Measurements from ENCODE around the gene FZD1.
A peak's percentile ranks its signal among the peaks of the same experiment; 100 is the strongest.

The FZD1 gene

DNA sequence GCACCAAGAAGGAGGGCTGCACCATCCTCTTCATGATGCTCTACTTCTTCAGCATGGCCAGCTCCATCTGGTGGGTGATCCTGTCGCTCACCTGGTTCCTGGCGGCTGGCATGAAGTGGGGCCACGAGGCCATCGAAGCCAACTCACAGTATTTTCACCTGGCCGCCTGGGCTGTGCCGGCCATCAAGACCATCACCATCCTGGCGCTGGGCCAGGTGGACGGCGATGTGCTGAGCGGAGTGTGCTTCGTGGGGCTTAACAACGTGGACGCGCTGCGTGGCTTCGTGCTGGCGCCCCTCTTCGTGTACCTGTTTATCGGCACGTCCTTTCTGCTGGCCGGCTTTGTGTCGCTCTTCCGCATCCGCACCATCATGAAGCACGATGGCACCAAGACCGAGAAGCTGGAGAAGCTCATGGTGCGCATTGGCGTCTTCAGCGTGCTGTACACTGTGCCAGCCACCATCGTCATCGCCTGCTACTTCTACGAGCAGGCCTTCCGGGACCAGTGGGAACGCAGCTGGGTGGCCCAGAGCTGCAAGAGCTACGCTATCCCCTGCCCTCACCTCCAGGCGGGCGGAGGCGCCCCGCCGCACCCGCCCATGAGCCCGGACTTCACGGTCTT, 1.9 kb downstream of the FZD1 start:
- no peaks in the 10 kb centered on the region for H3K9me3 ChIP-seq (replicated peaks; ENCODE audit: low read length)
- peak overlapping the region; percentile 87 for H3K4me3 ChIP-seq (ENCODE audit: low read length)
- no peaks in the 10 kb centered on the region for H3K36me3 ChIP-seq (ENCODE audit: insufficient read depth, low read length)
- no peaks in the 10 kb centered on the region for H3K27me3 ChIP-seq (ENCODE audit: control insufficient read depth, insufficient read depth, low read length)
- H3K9ac ChIP-seq (ENCODE audit: low read depth, low read length) = no peak overlapping the region
- H3K4me1 ChIP-seq (ENCODE audit: control insufficient read depth, insufficient read depth, low read length) = peaks cover 23% of the 10 kb centered on the region
- peak overlapping the region; percentile 94 for H3K4me2 ChIP-seq (ENCODE audit: low read length)

DNA sequence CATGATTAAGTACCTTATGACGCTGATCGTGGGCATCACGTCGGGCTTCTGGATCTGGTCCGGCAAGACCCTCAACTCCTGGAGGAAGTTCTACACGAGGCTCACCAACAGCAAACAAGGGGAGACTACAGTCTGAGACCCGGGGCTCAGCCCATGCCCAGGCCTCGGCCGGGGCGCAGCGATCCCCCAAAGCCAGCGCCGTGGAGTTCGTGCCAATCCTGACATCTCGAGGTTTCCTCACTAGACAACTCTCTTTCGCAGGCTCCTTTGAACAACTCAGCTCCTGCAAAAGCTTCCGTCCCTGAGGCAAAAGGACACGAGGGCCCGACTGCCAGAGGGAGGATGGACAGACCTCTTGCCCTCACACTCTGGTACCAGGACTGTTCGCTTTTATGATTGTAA, 2.5 kb downstream of the FZD1 start:
- Histone ChIP-seq H3K4me2 (ENCODE audit: low read length) (peak overlapping the region; percentile 94), H3K36me3 (ENCODE audit: insufficient read depth, low read length) (no peaks in the 10 kb centered on the region), H3K27me3 (ENCODE audit: control insufficient read depth, insufficient read depth, low read length) (no peaks in the 10 kb centered on the region), H3K4me1 (ENCODE audit: control insufficient read depth, insufficient read depth, low read length) (peaks cover 23% of the 10 kb centered on the region), H3K9ac (ENCODE audit: low read depth, low read length) (no peak overlapping the region), H3K4me3 (ENCODE audit: low read length) (no peak overlapping the region), H3K9me3 (replicated peaks; ENCODE audit: low read length) (no peaks in the 10 kb centered on the region)

DNA sequence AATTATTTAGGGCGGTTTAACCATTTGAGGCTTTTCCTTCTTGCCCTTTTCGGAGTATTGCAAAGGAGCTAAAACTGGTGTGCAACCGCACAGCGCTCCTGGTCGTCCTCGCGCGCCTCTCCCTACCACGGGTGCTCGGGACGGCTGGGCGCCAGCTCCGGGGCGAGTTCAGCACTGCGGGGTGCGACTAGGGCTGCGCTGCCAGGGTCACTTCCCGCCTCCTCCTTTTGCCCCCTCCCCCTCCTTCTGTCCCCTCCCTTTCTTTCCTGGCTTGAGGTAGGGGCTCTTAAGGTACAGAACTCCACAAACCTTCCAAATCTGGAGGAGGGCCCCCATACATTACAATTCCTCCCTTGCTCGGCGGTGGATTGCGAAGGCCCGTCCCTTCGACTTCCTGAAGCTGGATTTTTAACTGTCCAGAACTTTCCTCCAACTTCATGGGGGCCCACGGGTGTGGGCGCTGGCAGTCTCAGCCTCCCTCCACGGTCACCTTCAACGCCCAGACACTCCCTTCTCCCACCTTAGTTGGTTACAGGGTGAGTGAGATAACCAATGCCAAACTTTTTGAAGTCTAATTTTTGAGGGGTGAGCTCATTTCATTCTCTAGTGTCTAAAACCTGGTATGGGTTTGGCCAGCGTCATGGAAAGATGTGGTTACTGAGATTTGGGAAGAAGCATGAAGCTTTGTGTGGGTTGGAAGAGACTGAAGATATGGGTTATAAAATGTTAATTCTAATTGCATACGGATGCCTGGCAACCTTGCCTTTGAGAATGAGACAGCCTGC, 3.1 kb downstream of the FZD1 start:
- H3K4me3 ChIP-seq (ENCODE audit: low read length) = peak overlapping the region; percentile 32
- peaks cover 23% of the 10 kb centered on the region for H3K4me1 ChIP-seq (ENCODE audit: control insufficient read depth, insufficient read depth, low read length)
- no peaks in the 10 kb centered on the region for H3K9me3 ChIP-seq (replicated peaks; ENCODE audit: low read length)
- no peaks in the 10 kb centered on the region for H3K27me3 ChIP-seq (ENCODE audit: control insufficient read depth, insufficient read depth, low read length)
- H3K9ac ChIP-seq (ENCODE audit: low read depth, low read length) = no peak overlapping the region
- no peaks in the 10 kb centered on the region for H3K36me3 ChIP-seq (ENCODE audit: insufficient read depth, low read length)
- peak overlapping the region; percentile 94 for H3K4me2 ChIP-seq (ENCODE audit: low read length)

DNA sequence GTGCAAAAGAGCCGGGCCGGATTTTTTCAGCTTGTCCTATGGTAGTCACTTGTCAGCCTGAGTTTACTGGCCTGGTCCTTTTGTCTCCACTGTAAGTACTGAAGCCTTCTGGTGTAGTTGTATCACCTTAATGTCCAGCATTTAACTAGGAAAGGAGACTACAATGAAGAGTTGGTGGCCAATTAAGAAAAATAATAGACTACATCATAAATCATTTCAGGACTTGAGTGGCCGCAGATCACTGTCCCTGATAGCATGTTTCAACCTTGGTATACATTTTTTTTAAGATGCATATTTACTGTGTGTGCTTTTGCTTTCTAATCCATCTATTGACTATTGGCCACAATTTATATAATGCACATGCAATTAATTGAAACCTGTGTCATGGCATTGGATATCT, 6.1 kb downstream of the FZD1 start:
- Histone ChIP-seq H3K9me3 (replicated peaks; ENCODE audit: low read length) (no peaks in the 10 kb centered on the region), H3K4me2 (ENCODE audit: low read length) (no peak overlapping the region), H3K36me3 (ENCODE audit: insufficient read depth, low read length) (no peaks in the 10 kb centered on the region), H3K4me3 (ENCODE audit: low read length) (no peak overlapping the region), H3K9ac (ENCODE audit: low read depth, low read length) (no peak overlapping the region), H3K27me3 (ENCODE audit: control insufficient read depth, insufficient read depth, low read length) (no peaks in the 10 kb centered on the region), H3K4me1 (ENCODE audit: control insufficient read depth, insufficient read depth, low read length) (peaks cover 17% of the 10 kb centered on the region)

DNA sequence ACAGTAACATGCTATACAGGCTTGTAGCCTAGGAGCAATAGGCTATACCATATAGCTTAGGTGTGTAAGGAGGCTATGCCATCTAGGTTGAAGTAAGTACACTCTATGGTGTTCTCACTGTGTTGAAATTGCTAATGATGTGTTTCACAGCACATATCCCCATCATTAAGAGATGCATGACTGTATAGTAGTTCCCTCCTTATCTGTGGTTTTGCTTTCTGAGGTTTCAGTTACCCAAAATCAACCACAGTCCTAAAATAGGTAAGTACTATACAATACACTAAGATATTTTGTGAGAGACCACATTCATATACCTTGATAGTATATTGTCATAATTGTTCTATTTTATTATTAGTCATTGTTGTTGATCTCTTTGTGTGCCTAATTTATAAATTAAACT, 12.7 kb downstream of the FZD1 start:
- Histone ChIP-seq H3K36me3 (ENCODE audit: insufficient read depth, low read length) (no peaks in the 10 kb centered on the region), H3K9ac (ENCODE audit: low read depth, low read length) (no peak overlapping the region)

DNA sequence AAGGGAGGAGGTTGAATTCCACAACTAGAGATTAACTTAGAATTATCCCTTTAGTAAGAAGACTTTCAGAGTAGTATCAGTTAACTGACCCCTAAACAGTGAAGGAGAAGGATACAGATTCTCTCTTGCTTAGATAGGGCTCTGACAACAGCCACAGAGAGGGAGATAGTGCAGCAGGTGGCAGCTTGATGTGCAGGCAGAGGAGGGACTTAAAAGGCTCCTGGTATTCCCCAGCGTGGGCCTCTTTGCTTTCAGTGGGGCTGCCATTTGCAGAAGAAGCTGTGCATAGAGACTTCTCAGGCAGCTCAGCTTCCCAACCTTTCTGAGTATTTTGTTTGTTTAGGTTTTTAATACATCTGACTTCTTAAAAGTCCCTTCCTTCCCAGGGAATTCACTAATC, 16.0 kb downstream of the FZD1 start:
- Histone ChIP-seq H3K27me3 (ENCODE audit: control insufficient read depth, insufficient read depth, low read length) (no peaks in the 10 kb centered on the region), H3K4me3 (ENCODE audit: low read length) (no peak overlapping the region), H3K36me3 (ENCODE audit: insufficient read depth, low read length) (no peaks in the 10 kb centered on the region), H3K4me2 (ENCODE audit: low read length) (no peak overlapping the region), H3K9ac (ENCODE audit: low read depth, low read length) (no peak overlapping the region), H3K9me3 (replicated peaks; ENCODE audit: low read length) (no peaks in the 10 kb centered on the region), H3K4me1 (ENCODE audit: control insufficient read depth, insufficient read depth, low read length) (no peaks in the 10 kb centered on the region)

More for the DNA sequence above, 12.7 kb downstream of the FZD1 start:
- no peaks in the 10 kb centered on the region for H3K27me3 ChIP-seq (ENCODE audit: control insufficient read depth, insufficient read depth, low read length)
- no peaks in the 10 kb centered on the region for H3K4me1 ChIP-seq (ENCODE audit: control insufficient read depth, insufficient read depth, low read length)
- H3K4me3 ChIP-seq (ENCODE audit: low read length) = no peak overlapping the region
- no peaks in the 10 kb centered on the region for H3K9me3 ChIP-seq (replicated peaks; ENCODE audit: low read length)
- H3K4me2 ChIP-seq (ENCODE audit: low read length) = no peak overlapping the region

DNA sequence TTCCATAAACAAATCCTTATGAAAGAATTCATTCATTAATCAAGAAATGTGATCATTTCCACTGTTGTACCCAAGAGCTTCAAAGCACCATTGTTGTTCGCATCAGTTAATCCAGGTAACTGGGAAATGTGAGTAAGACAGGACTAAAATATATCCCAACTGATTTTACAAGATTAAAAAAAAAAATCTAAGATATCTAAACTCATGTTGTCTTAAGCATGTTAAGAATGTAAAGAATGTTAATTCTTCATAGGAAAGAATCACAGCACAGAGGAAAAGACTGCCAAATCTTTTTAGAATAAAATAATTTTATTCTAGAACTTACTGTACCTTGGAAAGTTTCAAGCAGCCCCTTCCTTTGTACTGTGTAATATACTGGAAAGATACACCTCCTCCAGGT, 16.4 kb downstream of the FZD1 start:
- no peaks in the 10 kb centered on the region for H3K27me3 ChIP-seq (ENCODE audit: control insufficient read depth, insufficient read depth, low read length)
- H3K9me3 ChIP-seq (replicated peaks; ENCODE audit: low read length) = no peaks in the 10 kb centered on the region
- peaks cover 1% of the 10 kb centered on the region for H3K4me1 ChIP-seq (ENCODE audit: control insufficient read depth, insufficient read depth, low read length)
- H3K9ac ChIP-seq (ENCODE audit: low read depth, low read length) = no peak overlapping the region
- no peaks in the 10 kb centered on the region for H3K36me3 ChIP-seq (ENCODE audit: insufficient read depth, low read length)
- no peak overlapping the region for H3K4me3 ChIP-seq (ENCODE audit: low read length)
- H3K4me2 ChIP-seq (ENCODE audit: low read length) = no peak overlapping the region

DNA sequence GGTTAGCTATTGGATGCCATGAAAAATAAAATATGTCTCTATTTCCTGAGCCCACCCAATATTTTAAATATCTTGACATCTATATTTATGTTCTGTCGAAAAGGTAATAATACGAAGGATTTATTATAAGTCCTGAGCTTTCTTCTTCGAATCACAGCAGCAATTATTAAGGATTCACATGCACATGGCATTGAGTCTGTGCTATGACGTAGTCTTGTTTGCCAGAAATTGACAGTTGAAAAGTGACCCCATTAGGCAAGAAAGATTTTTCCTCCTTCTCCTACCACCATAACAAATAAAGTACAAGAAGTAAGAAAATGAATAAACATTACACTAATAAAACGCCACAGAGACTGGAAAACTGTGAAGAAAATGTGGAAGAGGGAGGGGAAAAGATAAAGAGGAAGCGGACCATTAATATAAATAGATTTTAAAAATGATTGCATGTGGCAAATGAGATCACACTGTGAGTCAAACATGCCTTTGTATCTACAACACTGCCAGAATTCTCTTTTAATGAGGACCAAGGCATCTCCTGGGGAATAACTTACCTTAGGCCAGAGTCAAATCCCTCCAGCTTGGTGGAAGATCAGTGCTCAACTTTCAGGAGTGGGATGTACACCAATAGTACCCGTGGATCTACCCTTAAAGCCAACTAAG, 21.6 kb downstream of the FZD1 start:
- H3K9ac ChIP-seq (ENCODE audit: low read depth, low read length) = no peak overlapping the region
- peaks cover 8% of the 10 kb centered on the region for H3K4me1 ChIP-seq (ENCODE audit: control insufficient read depth, insufficient read depth, low read length)
- no peaks in the 10 kb centered on the region for H3K9me3 ChIP-seq (replicated peaks; ENCODE audit: low read length)
- no peak overlapping the region for H3K4me2 ChIP-seq (ENCODE audit: low read length)
- no peaks in the 10 kb centered on the region for H3K36me3 ChIP-seq (ENCODE audit: insufficient read depth, low read length)
- no peaks in the 10 kb centered on the region for H3K27me3 ChIP-seq (ENCODE audit: control insufficient read depth, insufficient read depth, low read length)
- no peak overlapping the region for H3K4me3 ChIP-seq (ENCODE audit: low read length)

DNA sequence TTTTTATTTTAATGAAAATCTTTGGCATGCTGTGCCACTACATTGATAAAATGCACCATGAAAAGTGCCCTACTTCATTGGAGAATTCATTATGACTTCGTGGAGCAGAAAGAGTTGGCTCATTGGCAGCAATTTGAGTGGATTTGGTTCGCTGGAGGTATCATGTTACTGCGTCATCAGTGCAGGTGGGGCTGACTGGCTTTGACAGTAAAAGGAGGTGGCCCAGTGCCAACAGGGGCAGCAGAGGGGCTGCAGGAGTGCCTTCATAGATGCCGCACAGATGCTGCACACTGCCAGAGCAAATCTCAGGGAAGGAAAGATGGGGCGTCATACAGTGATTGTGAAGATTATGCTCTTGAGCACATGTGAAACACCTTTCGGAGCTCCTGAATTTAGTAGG, 22.2 kb downstream of the FZD1 start:
- Histone ChIP-seq H3K27me3 (ENCODE audit: control insufficient read depth, insufficient read depth, low read length) (no peaks in the 10 kb centered on the region), H3K4me1 (ENCODE audit: control insufficient read depth, insufficient read depth, low read length) (peaks cover 8% of the 10 kb centered on the region), H3K9ac (ENCODE audit: low read depth, low read length) (no peak overlapping the region), H3K4me3 (ENCODE audit: low read length) (no peak overlapping the region), H3K9me3 (replicated peaks; ENCODE audit: low read length) (no peaks in the 10 kb centered on the region), H3K36me3 (ENCODE audit: insufficient read depth, low read length) (no peaks in the 10 kb centered on the region), H3K4me2 (ENCODE audit: low read length) (no peak overlapping the region)

DNA sequence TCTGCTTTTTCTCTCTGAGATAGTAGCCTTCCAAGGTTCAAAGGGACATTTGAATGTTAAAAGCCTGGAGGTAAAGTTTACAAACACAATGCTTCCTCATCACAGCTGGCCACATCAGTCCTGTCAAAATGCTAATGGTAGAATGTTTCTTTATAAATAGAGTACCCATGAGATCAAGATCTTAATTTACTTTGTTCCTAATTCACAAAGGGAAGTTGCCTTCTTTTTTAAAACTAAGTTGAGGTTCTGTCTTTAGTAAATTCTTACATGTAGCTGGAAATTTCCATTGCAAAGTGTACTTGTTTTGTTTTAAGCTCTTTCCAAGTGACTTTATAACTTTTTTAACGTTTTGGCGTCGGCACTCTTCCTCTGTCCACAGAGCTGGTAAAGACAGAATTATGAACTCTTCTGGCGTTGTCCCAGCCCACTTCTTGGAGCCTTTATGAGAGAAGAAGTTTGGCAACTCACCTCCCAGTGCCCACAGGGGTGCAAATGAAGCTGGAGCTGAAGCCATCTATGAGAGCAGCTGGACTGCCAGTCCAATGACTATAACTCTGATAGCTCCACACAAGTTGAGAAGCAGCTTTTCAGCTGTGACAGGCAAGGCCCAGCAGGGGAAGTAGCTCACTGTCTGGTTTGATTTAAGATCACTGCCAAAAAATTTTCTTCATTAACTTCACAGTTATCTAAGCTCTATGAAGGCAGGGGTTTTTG, 23.3 kb downstream of the FZD1 start:
- Histone ChIP-seq H3K4me2 (ENCODE audit: low read length) (no peak overlapping the region), H3K4me3 (ENCODE audit: low read length) (no peak overlapping the region), H3K36me3 (ENCODE audit: insufficient read depth, low read length) (no peaks in the 10 kb centered on the region), H3K9ac (ENCODE audit: low read depth, low read length) (no peak overlapping the region), H3K27me3 (ENCODE audit: control insufficient read depth, insufficient read depth, low read length) (no peaks in the 10 kb centered on the region), H3K9me3 (replicated peaks; ENCODE audit: low read length) (no peaks in the 10 kb centered on the region), H3K4me1 (ENCODE audit: control insufficient read depth, insufficient read depth, low read length) (peaks cover 8% of the 10 kb centered on the region)

DNA sequence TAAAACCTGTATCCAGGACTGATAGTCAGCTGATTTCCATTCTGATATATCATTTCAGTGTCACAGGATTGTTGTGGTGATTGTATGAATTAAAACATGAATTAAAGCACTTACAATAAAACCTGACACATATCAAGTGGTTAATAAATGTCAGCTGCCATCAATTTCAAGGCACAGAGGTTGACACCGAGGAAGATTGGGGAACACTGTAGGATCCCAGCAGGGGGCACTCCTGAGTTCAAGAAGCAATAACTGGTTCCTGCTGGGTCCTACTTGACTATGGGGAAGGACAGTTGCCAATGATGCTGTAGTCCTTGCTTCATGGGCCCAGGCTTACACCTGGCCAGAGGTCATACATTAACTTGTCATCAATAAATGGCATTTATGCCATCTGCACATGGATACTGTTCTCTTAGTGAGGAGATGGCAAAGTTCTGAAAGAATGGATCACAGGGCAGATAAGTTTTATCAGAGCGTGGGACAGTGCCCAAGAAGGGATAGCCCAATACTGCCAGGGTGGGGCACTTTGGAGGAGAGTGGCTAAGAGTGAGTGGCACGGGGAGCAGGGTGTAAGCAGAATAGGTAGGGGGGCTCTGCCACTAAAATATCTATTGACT, 24.1 kb downstream of the FZD1 start:
- no peaks in the 10 kb centered on the region for H3K9me3 ChIP-seq (replicated peaks; ENCODE audit: low read length)
- H3K36me3 ChIP-seq (ENCODE audit: insufficient read depth, low read length) = no peaks in the 10 kb centered on the region
- no peak overlapping the region for H3K9ac ChIP-seq (ENCODE audit: low read depth, low read length)
- H3K4me1 ChIP-seq (ENCODE audit: control insufficient read depth, insufficient read depth, low read length) = peaks cover 8% of the 10 kb centered on the region
- H3K27me3 ChIP-seq (ENCODE audit: control insufficient read depth, insufficient read depth, low read length) = no peaks in the 10 kb centered on the region
- no peak overlapping the region for H3K4me3 ChIP-seq (ENCODE audit: low read length)
- no peak overlapping the region for H3K4me2 ChIP-seq (ENCODE audit: low read length)
